Daoy (cell line): Measurements from ENCODE around the gene TCEAL5. TPM values are rescaled to one million over a fixed set of nuclear protein-coding genes. Genes with fewer than 3 reads are reported as not detected.
A peak's percentile ranks its signal among the peaks of the same experiment; 100 is the strongest.
"Not testable (repeated sequence)": the region's sequence is repeated elsewhere in the genome, so short reads cannot be mapped to it uniquely, and the experiment has no call there.

Experiments
- DNase-seq: peaks from one replicate; pipeline ENCODE4 v3.0.0-alpha.2; 2015; ENCODE audit warnings: low read depth
- total RNA-seq: library from RNA; depleted of rRNA; stranded (reverse); fragments of >200 nt; shearing (Covaris generic); gene quantifications from 2 replicates; pipeline ENCODE4 v1.2.3, GENCODE V29; 2014; rRNA removed

Gene TCEAL5, protein sequence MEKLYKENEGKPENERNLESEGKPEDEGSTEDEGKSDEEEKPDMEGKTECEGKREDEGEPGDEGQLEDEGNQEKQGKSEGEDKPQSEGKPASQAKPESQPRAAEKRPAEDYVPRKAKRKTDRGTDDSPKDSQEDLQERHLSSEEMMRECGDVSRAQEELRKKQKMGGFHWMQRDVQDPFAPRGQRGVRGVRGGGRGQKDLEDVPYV
- total RNA-seq = not detected in 2 replicates

DNA sequence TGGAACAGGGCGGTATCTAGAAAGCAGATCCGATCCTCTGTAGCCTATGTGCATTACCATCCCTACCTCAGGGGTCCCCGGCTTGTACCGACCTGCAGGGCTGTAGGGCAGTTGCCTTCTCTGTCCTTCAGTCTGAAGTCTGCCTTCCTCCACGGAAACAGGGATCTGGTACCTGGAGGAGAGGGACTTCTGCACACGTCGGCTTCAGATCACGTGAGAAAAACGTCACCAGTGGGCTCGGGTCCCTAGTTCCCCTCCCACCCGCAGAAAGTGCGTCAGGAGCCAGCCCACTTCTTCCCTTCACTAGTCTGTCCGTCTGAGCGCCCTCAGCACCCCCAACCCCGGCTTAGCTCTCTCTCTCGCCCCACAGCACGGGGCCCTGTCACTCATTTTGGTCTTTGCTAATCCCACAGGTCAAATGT lies at the start of gene TCEAL5:
TSS of gene TCEAL5 (minus strand) at position 170 of the 422 bp plus-strand sequence. CDS start 2,187 bp downstream, outside the sequence.
- DNase-seq = no peak

DNA sequence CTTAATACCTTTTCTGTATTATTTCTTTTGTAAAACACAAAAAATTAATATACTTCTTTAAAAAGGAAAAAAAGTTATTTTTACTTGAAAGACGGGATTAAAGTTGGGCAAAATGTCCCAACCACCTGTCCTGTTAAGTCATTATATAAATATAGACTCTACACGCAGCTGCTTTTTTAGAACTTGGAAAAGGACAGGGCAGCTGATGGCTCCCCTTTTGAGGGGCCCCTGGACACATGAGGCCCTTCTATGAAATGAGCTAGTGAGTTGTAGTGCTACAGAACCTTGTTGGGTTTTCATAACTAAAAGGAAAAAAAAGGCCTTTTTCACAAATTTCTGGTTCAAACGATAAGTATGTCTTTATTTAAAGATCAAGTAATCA lies 34.8 kb upstream of the TCEAL5 start:
- DNase-seq = no peak

DNA sequence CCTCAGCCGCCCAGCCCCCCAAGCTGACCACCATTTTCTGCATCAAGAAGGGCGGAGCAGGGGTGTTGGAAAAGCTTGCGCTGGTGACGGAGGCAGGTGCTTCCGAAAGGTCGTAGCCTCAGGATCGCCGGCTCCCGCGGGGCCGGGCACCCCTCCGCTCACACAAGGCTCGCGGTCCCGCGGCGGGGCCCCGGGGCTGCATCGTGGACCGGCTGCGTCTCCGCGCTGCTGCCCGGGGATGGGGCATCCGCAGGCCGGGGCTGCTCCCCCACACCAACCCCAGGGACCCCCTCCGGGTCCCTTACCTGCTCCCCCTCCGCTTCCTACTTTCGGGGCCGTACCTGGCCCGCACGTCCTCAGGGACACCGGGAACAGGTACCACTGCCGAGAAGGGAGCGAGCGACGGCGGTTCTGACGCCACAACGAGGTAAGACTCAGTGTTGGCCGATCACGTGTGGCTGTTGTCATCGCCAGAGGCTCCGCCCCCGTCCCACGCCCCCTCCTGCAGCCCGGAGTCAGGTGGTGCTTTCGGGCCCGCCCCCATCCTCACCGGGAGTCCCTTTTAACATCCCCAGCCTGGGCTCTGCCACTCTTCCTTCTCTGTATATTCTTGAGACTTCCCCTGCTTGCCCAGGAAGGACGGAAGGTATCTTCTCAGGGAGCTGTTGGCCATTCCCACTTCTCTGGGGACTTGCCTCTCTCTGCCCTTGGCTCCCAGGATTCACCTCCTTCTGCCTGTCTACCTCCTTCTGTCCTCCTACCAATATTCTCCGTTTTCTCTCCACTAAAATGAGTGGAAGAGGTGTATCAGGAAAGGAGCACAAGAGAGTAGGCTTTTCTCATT lies 34.2 kb upstream of the TCEAL5 start, which contains the start of gene BEX2:
TSS of gene BEX2 (minus strand) at position 436 of the 844 bp plus-strand sequence. CDS start 1,014 bp downstream, outside the sequence.
- peak; percentile 81 for DNase-seq

DNA sequence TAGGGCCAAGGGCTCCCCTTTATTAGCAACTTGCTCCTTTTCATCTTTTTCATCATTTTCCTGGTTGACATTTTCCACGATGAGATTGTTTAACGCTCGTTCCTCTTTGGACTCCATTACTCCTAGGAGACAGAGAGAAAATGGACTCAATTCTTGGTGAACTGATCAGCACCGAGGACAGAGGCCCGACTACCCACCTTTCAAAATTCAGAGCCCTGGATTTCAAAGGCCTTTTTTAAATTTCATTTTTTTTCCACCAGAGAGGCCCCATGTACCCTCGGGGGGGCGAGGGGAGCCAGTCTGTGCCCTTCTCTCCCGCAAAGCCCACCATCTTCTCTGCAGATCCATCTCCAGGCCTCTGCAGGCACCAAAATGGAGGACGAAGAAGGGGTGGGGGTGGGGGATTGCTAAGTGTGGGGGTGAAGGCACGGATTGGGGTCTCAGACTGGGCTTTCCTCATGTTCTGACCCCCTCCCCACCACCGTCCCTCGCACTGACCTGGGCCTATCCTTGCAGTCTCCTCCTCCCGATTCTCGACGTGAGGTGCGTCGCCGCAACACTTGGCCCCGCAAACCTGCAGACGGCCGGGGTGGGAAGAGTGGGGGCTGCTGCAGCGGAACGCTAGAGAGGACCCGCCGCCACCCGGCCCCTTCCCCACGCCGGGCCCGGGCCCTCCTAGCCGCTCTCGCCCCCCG lies 33.5 kb upstream of the TCEAL5 start:
- DNase-seq = no peak

DNA sequence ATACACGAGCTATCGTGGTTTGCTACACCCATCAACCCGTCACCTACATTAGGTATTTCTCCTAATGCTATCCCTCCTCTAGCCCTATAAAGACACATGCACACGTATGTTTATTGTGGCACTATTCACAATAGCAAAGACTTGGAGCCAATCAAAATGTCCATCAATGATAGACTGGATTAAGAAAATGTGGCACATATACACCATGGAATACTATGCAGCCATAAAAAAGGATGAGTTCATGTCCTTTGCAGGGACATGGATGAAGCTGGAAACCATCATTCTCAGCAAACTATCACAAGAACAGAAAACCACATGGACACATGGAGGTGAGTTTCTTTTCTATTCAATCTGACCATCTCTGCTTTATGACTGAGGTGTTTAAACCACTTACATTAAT lies 29.1 kb upstream of the TCEAL5 start:
- not testable (repeated sequence) for DNase-seq

DNA sequence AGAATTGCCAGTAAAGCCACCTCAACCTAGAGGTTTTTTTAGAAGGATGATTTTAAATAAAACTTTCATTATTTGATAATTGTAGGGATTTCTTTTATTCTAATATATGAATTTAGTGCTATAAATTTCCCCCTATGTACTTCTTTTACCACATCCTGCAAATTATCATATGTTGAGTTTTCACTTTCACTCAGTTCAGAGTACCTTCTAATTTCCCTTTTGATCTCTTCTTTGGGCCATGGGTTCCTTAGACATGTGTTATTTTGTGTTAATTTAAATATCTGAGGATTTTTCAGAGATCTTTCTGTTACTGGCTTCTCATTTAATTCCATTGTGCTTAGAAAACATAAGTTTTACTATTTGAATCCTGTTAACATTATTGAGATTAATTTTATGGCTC lies 28.2 kb upstream of the TCEAL5 start:
- no peak for DNase-seq

DNA sequence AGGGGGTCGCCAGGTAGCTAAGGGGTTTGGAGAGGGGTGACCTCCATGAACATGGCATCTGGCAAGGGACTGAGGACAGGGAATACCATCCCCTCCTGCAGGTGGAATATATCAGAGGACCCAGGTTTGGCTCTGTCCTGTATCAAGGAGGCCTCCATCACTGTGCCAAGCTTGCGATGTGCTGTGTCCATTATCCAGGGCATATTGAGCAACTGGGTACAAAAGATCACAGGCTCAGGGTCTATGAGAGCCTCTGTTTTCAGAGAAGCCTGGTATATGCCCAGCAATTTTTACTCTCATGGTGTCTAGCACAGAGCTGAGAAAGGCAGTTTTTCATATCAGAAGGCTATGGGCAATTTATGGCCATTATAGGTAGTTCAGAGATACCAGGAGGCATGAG lies 16.6 kb upstream of the TCEAL5 start:
- no peak for DNase-seq

DNA sequence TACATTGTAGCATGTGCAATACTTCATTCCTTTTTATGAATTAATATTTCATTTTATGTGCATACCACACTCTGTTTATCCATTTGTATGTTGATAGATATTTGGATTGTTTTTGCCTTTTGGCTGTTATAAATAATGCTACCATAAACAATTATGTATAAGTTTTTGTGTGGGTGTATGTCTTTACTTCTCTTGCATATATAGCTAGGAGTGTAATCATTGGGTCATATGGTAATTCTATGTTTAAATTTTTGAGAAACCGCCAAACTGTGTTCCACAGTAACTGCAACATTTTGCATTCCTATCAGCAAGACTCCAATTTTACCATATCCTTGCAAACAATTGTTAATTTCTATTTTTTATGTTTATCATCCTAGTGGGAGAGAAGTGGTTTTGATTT lies 3.1 kb upstream of the TCEAL5 start:
- no peak for DNase-seq

DNA sequence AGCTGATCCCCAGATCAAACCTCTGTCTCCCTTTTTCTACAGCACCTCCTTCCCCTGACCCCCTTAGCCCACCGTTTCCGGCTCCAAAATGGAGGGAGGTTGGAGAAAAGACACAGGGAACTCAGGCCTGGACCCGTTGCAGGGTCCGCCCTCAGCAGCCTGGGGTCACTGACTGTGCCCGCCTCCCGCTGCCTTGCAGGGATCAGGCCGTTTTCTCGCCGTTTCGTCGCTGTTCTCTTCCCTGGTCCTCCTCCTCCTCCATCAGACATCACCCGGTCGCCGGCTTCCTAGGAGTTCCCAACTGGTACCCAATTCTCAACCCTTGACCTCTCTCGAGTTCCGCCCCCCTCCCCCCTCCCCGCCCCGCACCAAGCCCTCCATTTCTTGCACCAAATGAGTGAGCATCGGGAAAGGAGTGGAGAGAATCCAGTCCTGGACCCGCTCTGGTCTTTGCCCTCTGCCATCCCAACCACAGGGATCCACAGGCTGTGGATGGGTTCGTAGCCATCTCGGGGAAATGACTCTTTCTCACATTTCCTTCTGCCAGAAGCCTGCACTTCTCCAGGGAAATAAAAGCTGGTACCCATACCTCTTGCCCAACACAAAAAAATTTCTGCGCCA lies 493 bp downstream of the TCEAL5 start:
- DNase-seq = no peak

DNA sequence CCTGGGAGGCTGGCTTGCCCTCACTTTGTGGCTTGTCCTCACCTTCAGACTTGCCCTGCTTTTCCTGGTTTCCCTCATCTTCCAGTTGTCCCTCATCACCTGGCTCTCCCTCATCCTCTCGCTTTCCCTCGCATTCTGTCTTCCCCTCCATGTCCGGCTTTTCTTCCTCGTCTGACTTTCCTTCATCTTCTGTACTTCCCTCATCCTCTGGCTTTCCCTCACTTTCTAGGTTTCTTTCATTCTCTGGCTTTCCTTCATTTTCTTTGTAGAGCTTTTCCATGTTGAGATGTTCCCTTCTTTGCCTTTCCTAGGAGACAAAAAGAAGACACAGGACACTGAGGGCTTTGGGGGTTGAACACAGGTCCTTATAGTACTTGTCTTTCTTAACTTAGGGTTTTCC lies 2.3 kb downstream of the TCEAL5 start:
- DNase-seq = no peak

DNA sequence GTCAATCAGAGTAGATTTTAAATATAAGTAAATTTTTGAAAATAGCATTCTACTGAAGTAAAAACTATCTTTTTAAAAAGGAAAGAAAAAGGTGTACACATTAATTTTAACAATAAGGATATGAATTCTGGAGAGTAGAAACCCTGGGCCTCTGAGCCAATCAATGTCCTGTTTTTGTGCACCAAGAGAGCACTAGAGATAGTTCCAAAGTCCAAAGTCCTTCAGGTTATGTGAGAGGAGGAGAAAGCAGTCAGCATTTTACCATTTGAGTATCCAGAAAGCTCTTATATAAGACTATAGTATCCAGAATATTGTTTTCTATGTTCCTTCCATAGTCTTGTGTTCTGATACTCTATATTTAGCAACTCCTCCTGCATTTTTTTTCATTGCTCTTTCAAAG lies 18.3 kb downstream of the TCEAL5 start:
- no peak for DNase-seq

DNA sequence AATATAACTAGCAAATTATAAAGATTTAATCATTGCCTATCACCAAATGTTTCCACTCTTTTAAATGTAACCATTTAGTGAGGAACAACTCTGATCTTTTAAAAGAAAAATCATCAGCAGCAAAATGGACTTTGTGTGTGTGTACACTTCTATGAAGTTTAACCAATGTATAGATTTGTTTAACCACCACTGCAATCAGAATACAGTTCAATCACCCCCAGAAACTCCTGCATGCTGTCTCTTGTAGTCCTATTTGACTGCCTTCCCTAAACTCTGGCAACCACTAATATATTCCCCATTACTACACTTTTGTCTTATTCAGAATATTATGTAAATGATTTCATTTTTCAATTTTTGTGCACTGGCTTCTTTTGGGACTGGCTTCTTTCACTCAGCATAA lies 19.9 kb downstream of the TCEAL5 start:
- no peak for DNase-seq

DNA sequence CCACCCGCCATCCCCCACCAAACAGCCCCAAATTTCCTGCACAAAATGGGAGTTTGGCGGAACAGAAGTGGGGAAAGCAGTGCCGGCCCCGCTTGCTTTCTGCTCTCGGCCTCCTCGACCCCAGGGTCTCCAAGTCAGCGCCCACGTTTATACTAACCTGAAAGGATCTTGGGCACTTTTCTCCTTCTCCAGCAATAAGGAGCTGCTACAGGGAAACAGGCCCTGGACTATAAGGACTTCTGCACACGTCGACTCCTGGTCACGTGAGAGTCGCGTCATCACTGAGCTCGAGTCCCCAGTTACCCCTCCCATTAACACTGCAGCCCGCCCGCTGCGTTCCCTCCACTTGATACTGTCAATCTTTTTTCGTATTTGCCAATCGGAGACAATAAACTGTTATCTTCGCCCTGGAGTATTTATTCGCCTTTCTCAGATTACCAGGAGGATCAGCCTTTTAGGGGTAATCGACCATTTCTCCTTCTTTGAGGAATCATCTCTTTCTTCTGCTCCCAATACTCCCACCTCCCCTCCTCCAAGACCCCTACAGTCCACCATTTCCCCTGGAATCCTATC lies 21.5 kb downstream of the TCEAL5 start, which contains the start of gene TCEAL8:
TSS of gene TCEAL8 (minus strand) at position 235 of the 573 bp plus-strand sequence. CDS start 1,176 bp downstream, outside the sequence.
- peak; percentile 82 for DNase-seq

DNA sequence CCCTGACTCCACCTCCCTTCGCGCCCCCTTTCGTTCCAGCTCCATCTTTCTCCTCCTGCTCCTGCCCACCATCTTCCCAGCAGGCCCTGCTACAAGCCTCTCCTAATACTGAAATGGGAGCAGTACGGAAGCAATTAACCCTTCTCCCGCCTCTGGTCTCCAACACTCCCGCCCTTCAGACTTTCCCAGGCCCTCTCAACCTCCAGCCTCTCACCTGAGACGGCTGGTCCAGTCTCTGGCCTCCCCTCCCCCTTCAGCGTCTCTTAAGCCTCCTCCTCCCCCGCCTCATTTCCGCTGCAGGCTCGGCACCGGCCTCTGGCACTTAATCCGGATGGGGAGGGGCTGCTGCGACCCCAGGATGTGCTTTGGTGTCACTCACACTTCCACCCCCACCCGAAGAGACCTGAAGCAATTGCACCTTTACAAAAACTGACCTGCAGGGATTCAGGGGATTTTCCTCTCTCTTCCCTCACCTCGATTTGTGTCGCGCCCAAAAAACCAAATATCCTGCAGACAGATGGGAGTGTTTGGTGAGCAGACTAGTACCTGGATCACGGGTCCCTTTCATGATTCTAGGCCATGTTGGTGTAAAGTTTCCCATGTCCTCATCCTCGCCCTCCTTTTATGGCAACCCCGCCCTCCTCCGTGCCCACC lies 22.3 kb downstream of the TCEAL5 start:
- peak; percentile 56 for DNase-seq

DNA sequence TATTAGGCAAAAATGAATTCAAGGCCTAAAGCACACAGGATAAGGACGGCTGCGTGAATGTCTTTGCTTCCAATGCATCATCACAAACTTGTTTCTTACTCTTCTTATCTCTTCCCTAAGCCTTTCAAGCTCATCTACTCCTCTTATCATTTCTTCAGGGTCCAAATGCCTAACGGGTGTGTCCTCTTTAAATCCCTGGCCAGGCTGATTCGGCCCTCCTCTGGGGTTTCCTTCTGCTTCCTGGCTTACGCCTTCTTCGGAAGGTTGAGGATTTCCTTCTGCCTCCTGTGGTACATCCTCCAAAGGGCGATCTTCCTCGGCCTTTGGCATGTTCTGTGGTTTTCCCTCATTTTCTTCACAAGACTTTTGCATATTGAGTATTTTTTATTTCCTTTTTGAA lies 22.9 kb downstream of the TCEAL5 start:
- DNase-seq = no peak

DNA sequence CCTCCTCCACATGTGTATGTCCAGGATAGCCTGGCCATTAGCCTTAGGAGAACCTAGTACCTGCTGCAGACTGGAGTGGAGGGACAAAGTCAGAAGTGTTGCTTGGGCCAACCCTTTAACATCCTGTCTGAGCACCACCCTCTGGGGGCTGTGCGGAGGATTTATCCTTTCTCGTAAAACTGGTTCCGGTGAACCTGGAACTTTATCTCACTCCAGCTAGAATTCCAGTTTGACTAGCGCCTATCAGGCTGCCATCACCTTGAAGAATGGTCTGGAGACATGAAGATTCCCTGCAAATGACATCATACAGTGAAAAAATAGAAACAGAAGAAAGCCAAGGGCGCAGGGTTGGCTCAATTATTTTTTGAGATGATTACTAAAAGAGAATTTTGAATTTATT lies 25.6 kb downstream of the TCEAL5 start:
- DNase-seq = no peak

DNA sequence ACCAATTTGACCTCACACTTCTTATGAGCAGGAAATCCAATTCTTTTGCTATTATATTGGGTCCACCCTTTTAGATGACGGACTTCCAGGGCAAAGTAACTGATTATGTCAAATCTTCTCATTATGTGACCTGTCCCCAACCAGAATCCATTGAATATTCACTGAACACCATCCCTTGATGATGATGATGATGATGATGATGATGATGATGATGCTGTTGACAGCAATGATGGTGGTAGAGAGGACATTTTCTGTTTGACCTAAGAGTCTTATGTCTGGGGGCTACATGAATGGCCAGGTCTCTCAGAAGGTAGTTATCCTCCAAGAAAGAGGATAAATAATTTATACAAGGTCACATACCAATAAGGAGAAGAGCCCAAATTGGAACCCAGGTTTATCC lies 26.7 kb downstream of the TCEAL5 start:
- DNase-seq = no peak

DNA sequence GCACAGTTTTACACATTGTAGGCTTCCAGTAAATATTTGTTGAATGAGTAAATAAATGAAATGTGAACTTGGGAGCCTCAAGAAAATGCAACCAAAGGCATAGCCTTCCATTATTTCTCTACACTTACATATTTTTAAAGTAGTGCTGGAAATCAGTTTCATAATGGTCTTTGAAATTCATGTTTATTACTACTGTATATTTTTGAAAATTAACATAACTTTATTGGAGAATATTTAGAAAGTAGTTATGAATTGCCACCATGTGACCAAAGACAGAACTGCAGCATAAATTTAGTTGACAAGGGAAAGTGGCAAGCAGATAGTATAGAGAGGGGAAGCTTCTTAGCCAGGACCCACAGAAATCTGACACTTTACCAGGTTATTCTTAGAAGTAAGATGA lies 28.0 kb downstream of the TCEAL5 start:
- DNase-seq = no peak

DNA sequence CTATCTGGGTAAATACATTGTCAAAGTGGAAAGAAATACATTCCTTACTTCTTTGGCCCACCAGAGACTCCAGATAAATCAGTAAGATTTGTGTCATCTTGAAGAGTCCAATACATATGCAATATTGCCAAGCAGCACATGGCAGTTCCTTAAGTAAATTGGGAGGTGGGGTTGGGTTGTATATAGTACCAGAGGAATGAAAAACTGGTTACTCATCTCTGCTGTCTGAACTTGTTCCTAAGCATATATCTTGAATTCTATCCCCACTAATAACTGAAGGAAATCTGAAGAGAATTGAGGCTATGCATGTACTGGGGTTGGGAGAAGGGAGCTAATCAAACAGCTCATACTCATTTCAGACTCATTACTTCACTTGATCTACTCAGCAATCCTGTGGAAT lies 36.4 kb downstream of the TCEAL5 start:
- DNase-seq = no peak

DNA sequence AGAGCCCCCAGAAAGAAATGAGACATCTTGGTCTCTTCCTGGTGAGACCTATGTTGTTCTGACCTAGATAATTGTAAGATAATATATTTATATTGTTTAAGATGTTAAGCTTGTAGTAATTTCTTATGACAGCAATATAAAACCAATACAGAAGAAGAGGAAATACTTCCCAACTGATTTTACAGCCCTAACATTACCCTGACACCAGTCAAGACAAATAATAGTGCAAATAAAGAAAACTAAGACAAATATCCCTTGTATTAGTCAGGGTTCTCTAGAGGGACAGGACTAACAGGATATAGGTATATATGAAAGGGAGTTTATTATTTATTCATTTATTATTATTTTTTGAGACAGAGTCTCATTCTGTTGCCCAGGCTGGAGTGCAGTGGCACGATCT lies 40.3 kb downstream of the TCEAL5 start:
- DNase-seq = no peak

DNA sequence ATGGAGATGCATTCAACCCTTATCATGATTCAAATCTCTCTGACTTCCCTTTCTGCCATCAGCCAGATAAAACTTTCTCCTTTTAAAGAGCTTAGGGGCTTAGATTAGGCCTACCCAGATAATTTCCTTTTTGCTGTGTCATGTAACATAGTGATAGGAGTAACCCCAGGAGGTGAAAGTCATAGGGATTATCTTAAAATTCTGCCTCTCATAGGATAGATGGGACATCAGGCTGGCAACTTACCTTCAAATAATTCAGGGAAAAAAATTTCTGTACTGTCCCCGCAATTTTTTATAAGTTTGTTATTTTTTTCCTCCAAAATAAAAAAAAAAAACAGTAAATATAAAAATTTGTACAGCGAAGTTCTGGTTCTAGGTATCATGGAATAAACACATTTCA lies 40.9 kb downstream of the TCEAL5 start:
- DNase-seq = not testable (repeated sequence)
